Testis (tissue), 2 donors: ENCODE results near the gene DDR2.

Experiments used
- CTCF ChIP-seq, 3 experiments: fragments of 450-650 bp in 2 of 3; fragments of 200-600 bp in 1 of 3; sonication (generic) in 1 of 3; IDR thresholded peaks; one replicate each; pipeline ENCODE4 v1.5.1; 2016 to 2019; ENCODE audit warnings: antibody characterized with exemption in 3 of 3, mild to moderate bottlenecking in 2 of 3, moderate library complexity in 1 of 3
- POLR2A ChIP-seq: fragments of 450-650 bp; IDR thresholded peaks from one replicate; pipeline ENCODE4 v1.6.1; 2017; ENCODE audit warnings: antibody characterized with exemption, mild to moderate bottlenecking, moderate library complexity

GRCh38 chr1:162621256-162621655, 11.0 kb upstream of the DDR2 start:
- TF ChIP-seq POLR2A (no peak), CTCF (IDR thresholded peaks at IDR 0.05) (no peak)
